ENCODE results near the gene TUBA4A. TPM values are rescaled to one million over a fixed set of nuclear protein-coding genes. Genes with fewer than 3 reads are reported as not detected.

The TUBA4A gene
- total and polyA plus RNA-seq, 2 experiments from 2014 or later: 44.3 to 77.7 TPM

DNA sequence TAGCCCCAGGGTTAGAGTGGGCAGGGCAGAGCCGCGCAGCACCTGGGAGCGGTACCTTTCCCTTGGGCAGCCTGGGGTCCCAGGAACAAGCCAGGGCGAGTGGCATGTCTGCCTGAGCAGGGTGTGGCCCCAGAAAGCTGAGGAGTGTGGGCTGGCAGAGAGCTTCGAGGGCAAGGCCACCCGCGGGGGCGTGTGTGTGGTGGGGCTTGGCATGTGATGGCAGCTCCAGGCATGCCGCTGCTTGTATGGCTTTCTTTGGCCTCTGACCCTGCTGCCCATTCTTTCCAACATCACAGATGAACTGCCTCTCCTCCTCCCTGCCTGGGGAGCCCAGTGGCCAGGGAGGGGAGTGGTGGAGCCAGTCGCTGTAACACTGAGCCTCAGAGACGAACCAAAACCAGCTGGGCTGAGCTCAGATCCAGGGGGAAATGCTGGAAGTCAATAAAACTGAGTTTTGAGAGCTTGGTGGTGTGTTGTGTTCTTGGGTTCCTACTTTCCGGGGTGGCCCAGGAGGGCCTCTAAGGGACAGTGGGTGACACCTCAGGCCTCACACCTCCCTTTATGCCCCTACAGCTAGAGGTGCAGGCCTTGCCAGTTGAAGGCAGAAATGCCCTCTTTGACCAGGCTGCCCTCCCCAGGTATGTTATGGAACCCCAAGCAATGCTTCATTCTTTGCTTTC, 32.9 kb upstream of the TUBA4A start:
- peak overlapping the region; percentile 28 for H3K4me3 Mint-ChIP-seq
- peaks cover 4% of the 10 kb centered on the region; the same call in 2 of the 3 replicates for H3K36me3 Mint-ChIP-seq (ENCODE audit: low read depth)
- no peaks in the 10 kb centered on the region for H3K27me3 ChIP-seq (ENCODE audit: insufficient read depth)
- peak overlapping the region; percentile 43 for H3K4me3 ChIP-seq
- H3K4me1 ChIP-seq (ENCODE audit: insufficient read depth): peaks cover 4% of the 10 kb centered on the region; the same call in 1 of the 2 replicates
- peaks cover 12% of the 10 kb centered on the region for H3K4me1 Mint-ChIP-seq
- H3K9me3 Mint-ChIP-seq: no peaks in the 10 kb centered on the region
- ATAC-seq (peak; percentile 27), DNase-seq (ENCODE audit: low spot score) (peak; percentile 37)
- no peaks in the 10 kb centered on the region; the same call in 1 of the 2 replicates for H3K36me3 ChIP-seq (ENCODE audit: insufficient read depth)
- no peaks in the 10 kb centered on the region for H3K79me2 ChIP-seq (replicated peaks; ENCODE audit: insufficient read depth)
- peak overlapping the region; percentile 19 for H3K27ac Mint-ChIP-seq
- H3F3A ChIP-seq (replicated peaks; ENCODE audit: low read depth): no peaks in the 10 kb centered on the region
- H3K9me2 ChIP-seq (ENCODE audit: insufficient read depth): no peaks in the 10 kb centered on the region
- peaks cover 4% of the 10 kb centered on the region for H3K27me3 Mint-ChIP-seq (ENCODE audit: insufficient read depth, low read depth, poor library complexity)
- no peak overlapping the region for H2AFZ ChIP-seq
- H4K20me1 ChIP-seq (replicated peaks; ENCODE audit: insufficient read depth): no peaks in the 10 kb centered on the region; the same call in 1 of the 2 replicates
- no peak overlapping the region for H3K27ac ChIP-seq (ENCODE audit: low read depth)
- TF ChIP-seq, protein P1, sequence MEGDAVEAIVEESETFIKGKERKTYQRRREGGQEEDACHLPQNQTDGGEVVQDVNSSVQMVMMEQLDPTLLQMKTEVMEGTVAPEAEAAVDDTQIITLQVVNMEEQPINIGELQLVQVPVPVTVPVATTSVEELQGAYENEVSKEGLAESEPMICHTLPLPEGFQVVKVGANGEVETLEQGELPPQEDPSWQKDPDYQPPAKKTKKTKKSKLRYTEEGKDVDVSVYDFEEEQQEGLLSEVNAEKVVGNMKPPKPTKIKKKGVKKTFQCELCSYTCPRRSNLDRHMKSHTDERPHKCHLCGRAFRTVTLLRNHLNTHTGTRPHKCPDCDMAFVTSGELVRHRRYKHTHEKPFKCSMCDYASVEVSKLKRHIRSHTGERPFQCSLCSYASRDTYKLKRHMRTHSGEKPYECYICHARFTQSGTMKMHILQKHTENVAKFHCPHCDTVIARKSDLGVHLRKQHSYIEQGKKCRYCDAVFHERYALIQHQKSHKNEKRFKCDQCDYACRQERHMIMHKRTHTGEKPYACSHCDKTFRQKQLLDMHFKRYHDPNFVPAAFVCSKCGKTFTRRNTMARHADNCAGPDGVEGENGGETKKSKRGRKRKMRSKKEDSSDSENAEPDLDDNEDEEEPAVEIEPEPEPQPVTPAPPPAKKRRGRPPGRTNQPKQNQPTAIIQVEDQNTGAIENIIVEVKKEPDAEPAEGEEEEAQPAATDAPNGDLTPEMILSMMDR (conservative IDR thresholded peaks at IDR 0.05; ENCODE audit: low read depth in 2 of 2): 0 out of 4 replicates have a peak, but pooled peaks of 1 of the 2 experiments have one; percentile 23
- TF ChIP-seq STAT1 (IDR thresholded peaks at IDR 0.05; ENCODE audit: unreplicated experiment): no peak
- H3K4me2 ChIP-seq: peak overlapping the region; percentile 75

DNA sequence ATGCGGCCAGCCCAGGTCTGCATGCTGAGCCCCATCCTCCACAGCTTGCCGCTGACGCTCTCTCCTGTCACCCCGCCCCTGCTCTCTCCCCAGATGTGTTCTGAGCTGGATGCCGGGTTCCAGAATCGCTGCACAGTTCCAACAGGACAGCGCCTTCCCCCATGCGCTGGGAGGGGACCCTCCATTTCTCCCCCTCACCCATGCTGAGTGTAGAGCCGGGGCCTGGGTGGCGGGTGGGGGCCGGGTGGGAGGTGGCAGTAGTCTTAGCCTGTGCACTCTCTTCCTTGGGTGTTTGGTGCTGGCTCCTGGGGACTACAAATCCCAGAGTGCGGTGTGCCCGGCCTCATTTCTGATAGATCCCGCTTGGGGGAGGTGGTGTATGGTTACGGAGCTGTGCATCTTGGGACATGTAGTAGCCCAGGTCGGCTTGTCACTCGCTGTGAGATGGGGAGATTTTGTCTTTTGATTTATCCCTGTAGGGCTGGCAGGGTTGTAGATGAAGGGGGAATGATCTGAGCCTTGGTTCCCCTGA, 32.2 kb upstream of the TUBA4A start:
- H3K4me1 ChIP-seq (ENCODE audit: insufficient read depth): peaks cover 4% of the 10 kb centered on the region; the same call in 1 of the 2 replicates
- ATAC-seq (peak; percentile 98), DNase-seq (ENCODE audit: low spot score) (peak; percentile 94)
- no peaks in the 10 kb centered on the region for H3K9me3 Mint-ChIP-seq
- peak overlapping the region; percentile 75 for H3K4me2 ChIP-seq
- no peaks in the 10 kb centered on the region for H3F3A ChIP-seq (replicated peaks; ENCODE audit: low read depth)
- H3K36me3 ChIP-seq (ENCODE audit: insufficient read depth): no peaks in the 10 kb centered on the region; the same call in 1 of the 2 replicates
- H2AFZ ChIP-seq: no peak overlapping the region
- no peaks in the 10 kb centered on the region for H3K27me3 ChIP-seq (ENCODE audit: insufficient read depth)
- peaks cover 12% of the 10 kb centered on the region for H3K4me1 Mint-ChIP-seq
- no peak overlapping the region for H3K27ac ChIP-seq (ENCODE audit: low read depth)
- no peaks in the 10 kb centered on the region for H3K79me2 ChIP-seq (replicated peaks; ENCODE audit: insufficient read depth)
- H3K27me3 Mint-ChIP-seq (ENCODE audit: insufficient read depth, low read depth, poor library complexity): peaks cover 4% of the 10 kb centered on the region
- peak overlapping the region; percentile 28 for H3K4me3 Mint-ChIP-seq
- TF ChIP-seq, protein P2, sequence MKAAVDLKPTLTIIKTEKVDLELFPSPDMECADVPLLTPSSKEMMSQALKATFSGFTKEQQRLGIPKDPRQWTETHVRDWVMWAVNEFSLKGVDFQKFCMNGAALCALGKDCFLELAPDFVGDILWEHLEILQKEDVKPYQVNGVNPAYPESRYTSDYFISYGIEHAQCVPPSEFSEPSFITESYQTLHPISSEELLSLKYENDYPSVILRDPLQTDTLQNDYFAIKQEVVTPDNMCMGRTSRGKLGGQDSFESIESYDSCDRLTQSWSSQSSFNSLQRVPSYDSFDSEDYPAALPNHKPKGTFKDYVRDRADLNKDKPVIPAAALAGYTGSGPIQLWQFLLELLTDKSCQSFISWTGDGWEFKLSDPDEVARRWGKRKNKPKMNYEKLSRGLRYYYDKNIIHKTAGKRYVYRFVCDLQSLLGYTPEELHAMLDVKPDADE (IDR thresholded peaks at IDR 0.05): peak; percentile 97
- TF ChIP-seq CREB1 (CRISPR knock-in tag; IDR thresholded peaks at IDR 0.05; ENCODE audit: low read depth) (peak; percentile 54; the same call in 1 of the 2 replicates), JUNB (IDR thresholded peaks at IDR 0.05; ENCODE audit: unreplicated experiment) (no peak)
- TF ChIP-seq, protein P3, sequence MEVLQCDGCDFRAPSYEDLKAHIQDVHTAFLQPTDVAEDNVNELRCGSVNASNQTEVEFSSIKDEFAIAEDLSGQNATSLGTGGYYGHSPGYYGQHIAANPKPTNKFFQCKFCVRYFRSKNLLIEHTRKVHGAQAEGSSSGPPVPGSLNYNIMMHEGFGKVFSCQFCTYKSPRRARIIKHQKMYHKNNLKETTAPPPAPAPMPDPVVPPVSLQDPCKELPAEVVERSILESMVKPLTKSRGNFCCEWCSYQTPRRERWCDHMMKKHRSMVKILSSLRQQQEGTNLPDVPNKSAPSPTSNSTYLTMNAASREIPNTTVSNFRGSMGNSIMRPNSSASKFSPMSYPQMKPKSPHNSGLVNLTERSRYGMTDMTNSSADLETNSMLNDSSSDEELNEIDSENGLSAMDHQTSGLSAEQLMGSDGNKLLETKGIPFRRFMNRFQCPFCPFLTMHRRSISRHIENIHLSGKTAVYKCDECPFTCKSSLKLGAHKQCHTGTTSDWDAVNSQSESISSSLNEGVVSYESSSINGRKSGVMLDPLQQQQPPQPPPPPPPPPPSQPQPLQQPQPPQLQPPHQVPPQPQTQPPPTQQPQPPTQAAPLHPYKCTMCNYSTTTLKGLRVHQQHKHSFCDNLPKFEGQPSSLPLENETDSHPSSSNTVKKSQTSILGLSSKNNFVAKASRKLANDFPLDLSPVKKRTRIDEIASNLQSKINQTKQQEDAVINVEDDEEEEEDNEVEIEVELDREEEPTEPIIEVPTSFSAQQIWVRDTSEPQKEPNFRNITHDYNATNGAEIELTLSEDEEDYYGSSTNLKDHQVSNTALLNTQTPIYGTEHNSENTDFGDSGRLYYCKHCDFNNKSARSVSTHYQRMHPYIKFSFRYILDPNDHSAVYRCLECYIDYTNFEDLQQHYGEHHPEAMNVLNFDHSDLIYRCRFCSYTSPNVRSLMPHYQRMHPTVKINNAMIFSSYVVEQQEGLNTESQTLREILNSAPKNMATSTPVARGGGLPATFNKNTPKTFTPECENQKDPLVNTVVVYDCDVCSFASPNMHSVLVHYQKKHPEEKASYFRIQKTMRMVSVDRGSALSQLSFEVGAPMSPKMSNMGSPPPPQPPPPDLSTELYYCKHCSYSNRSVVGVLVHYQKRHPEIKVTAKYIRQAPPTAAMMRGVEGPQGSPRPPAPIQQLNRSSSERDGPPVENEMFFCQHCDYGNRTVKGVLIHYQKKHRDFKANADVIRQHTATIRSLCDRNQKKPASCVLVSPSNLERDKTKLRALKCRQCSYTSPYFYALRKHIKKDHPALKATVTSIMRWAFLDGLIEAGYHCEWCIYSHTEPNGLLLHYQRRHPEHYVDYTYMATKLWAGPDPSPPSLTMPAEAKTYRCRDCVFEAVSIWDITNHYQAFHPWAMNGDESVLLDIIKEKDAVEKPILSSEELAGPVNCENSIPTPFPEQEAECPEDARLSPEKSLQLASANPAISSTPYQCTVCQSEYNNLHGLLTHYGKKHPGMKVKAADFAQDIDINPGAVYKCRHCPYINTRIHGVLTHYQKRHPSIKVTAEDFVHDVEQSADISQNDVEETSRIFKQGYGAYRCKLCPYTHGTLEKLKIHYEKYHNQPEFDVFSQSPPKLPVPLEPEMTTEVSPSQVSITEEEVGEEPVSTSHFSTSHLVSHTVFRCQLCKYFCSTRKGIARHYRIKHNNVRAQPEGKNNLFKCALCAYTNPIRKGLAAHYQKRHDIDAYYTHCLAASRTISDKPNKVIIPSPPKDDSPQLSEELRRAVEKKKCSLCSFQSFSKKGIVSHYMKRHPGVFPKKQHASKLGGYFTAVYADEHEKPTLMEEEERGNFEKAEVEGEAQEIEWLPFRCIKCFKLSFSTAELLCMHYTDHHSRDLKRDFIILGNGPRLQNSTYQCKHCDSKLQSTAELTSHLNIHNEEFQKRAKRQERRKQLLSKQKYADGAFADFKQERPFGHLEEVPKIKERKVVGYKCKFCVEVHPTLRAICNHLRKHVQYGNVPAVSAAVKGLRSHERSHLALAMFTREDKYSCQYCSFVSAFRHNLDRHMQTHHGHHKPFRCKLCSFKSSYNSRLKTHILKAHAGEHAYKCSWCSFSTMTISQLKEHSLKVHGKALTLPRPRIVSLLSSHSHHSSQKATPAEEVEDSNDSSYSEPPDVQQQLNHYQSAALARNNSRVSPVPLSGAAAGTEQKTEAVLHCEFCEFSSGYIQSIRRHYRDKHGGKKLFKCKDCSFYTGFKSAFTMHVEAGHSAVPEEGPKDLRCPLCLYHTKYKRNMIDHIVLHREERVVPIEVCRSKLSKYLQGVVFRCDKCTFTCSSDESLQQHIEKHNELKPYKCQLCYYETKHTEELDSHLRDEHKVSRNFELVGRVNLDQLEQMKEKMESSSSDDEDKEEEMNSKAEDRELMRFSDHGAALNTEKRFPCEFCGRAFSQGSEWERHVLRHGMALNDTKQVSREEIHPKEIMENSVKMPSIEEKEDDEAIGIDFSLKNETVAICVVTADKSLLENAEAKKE (CRISPR knock-in tag; IDR thresholded peaks at IDR 0.05): no peak
- no peaks in the 10 kb centered on the region; the same call in 1 of the 2 replicates for H4K20me1 ChIP-seq (replicated peaks; ENCODE audit: insufficient read depth)
- H3K9me2 ChIP-seq (ENCODE audit: insufficient read depth): no peaks in the 10 kb centered on the region
- peak overlapping the region; percentile 43 for H3K4me3 ChIP-seq
- peaks cover 10% of the 10 kb centered on the region; the same call in 2 of the 3 replicates for H3K36me3 Mint-ChIP-seq (ENCODE audit: low read depth)
- H3K27ac Mint-ChIP-seq: peak overlapping the region; percentile 19
